Suprapubic skin (tissue), 3 donors: Measurements from ENCODE around the gene ZNF444.

Experiments
- POLR2A ChIP-seq, 2 donors: fragments of 450-650 bp; IDR thresholded peaks; one replicate each; pipeline ENCODE4 v1.6.1; 2017; ENCODE audit warnings: antibody characterized with exemption in 2 of 2, mild to moderate bottlenecking in 2 of 2, moderate library complexity in 2 of 2
- TF ChIP-seq, protein P1 (sequence below), 2 donors: fragments of 200-600 bp in 1 of 2; fragments of 450-650 bp in 1 of 2; sonication (generic) in 1 of 2; IDR thresholded peaks; one replicate each; pipeline ENCODE4 v1.5.1; 2016 to 2019; ENCODE audit warnings: antibody characterized with exemption in 2 of 2, mild to moderate bottlenecking in 1 of 2, moderate library complexity in 1 of 2

DNA sequence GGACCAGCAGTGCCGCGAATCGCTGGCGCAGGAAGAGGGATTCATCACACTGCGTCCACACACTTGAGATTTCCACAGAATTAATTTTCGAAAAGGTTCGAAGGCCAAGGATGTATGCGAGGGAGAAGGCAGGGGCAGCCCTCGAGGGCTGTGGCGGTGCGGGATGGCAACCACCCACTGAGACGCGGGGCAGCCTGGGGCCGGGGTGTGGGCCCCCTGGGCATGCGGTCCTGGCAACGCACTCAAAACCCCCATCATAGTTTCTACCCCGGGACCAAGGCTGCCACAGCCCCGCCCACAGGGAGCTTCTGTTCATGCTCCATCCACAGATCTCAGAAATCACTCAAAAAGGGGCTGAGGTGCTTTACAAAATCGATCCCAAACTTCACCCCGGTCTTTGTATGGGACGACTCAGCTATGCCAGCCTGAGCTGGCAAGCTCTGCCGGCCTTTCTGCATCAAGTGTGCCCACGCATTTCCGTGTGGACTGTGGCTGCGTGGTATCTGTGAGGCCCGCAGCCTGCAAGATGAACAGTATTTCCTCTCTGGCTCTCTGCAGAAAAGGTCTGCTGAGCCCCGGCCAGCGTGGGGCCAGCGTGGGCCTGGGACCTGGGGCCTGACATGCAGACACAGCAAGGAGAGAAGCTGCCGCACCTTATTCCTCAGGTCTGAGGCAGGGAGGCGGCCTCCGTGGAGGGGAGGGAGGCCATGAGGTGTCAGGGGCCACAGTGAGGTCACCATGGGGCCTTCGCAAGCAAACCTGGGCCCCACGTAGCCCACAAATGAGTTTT is 39.1 kb upstream of the ZNF444 start:
- TF ChIP-seq, protein P1, sequence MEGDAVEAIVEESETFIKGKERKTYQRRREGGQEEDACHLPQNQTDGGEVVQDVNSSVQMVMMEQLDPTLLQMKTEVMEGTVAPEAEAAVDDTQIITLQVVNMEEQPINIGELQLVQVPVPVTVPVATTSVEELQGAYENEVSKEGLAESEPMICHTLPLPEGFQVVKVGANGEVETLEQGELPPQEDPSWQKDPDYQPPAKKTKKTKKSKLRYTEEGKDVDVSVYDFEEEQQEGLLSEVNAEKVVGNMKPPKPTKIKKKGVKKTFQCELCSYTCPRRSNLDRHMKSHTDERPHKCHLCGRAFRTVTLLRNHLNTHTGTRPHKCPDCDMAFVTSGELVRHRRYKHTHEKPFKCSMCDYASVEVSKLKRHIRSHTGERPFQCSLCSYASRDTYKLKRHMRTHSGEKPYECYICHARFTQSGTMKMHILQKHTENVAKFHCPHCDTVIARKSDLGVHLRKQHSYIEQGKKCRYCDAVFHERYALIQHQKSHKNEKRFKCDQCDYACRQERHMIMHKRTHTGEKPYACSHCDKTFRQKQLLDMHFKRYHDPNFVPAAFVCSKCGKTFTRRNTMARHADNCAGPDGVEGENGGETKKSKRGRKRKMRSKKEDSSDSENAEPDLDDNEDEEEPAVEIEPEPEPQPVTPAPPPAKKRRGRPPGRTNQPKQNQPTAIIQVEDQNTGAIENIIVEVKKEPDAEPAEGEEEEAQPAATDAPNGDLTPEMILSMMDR (IDR thresholded peaks at IDR 0.05) = no peak
- no peak for TF ChIP-seq POLR2A (IDR thresholded peaks at IDR 0.05)
